GM19452 (cell line): ENCODE results near the gene TMEM97.
A peak's percentile ranks its signal among the peaks of the same experiment; 100 is the strongest.
"Not testable (repeated sequence)": the region's sequence is repeated elsewhere in the genome, so short reads cannot be mapped to it uniquely, and the experiment has no call there.

Experiments
- ATAC-seq: cut with Tn5 transposase; IDR thresholded peaks from one replicate; pipeline ENCODE4 v1.9.1; 2021; ENCODE audit not compliant: unreplicated experiment

The TMEM97 gene

GRCh38 chr17:28335959-28336871, 17.2 kb downstream of the TMEM97 start:
- no peak for ATAC-seq

DNA sequence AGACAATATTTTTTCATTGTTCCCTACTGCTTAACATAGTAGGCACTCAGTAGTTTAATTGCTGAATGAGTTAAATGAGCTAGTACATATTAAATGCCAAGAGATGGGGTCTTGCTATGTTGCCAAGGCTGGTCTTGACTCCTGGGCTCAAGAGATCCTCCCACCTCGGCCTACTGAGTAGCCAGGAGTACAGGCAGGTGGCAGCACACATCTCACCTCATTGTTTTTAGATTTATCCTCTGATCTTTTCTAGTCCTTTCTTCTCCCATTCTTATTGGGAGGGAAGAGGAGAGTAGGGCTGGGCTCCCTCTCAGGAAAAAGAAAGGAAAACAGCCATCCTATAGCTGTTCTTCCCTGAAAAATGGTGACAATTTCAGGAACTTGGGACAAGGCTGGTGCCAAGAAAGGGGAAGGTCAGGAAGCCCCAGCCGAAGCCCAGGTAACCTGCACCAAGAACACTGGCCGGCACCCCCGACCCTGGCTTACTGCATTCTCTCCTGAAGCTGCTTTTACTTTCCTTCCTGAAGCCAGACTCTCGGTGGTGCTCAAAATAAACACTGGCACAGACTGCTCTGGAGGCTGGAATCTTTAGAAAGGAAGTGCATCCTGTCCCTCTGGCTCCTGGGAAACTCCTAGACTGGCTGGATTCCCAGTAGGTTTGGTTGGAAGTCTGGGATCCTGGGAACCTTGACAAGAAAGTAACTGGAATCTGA, 19.2 kb downstream of the TMEM97 start:
- no peak for ATAC-seq

- ATAC-seq, result not testable (repeated sequence)
Measured at GRCh38 chr17:28338769-28339212, 19.8 kb downstream of the TMEM97 start.

- no peak for ATAC-seq
Measured at GRCh38 chr17:28339431-28339830, 20.4 kb downstream of the TMEM97 start.

DNA sequence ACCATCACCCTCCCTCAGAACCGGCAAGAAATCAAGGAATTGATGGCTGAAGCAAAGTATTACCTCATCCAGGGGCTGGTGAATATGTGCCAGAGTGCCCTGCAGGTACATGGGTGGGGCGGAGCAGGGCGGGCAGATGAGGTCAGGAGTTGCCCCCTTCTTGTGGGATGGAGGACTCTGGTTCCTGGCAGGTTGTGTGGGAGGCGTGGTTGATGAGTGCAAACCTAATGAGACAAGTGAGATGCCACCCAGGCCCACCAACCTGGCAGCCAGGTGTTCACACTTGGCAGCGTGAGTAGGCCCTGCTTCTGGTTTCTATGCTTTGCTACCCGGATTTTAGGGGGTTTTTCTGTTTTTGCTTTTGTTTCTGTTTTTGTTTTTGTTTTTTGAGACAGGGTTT, 21.4 kb downstream of the TMEM97 start:
- ATAC-seq, result no peak

DNA sequence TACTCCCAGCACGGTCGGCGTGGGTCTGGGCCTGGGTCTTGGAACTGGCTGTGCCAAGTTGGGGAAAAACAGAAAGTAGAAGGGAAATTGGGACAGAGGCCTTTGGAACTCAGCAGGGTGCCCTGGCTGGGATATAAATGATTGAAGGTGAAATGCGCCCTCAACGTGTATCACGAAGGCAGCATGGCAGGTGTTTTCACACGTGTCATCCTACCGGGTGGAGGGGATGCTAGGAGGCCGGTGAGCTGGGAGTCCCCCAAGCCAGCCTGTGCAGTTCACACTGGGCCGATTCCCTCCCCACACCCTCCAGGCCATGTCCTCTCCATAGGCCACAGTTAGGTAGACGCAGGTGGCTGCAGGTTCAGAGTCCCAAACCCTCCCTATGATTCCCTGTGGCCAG, 22.5 kb downstream of the TMEM97 start:
- ATAC-seq, result no peak

- ATAC-seq, result no peak
Measured at GRCh38 chr17:28342313-28342712, 23.3 kb downstream of the TMEM97 start.

- ATAC-seq, result no peak
Measured at GRCh38 chr17:28343491-28343932, 24.5 kb downstream of the TMEM97 start.

DNA sequence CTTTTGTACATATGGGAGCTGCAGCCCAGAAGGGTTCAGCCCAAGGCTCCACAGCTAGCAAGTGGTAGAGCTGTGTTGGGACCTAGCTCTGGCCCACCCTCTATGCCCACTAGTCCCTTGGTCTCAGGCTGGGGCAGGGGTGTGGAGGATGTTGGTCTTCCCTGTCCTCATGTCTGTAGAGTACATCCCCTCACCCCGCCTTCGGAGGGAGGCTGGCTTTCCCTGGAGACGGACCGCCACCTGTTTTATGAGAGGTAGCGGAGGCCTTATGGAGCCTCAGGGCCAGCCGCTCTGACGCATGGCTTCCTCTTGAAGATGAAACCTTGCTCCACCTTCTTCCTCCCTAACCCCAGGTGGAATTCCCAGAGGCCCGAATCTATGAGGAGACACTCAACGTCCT, 25.0 kb downstream of the TMEM97 start:
- no peak for ATAC-seq

DNA sequence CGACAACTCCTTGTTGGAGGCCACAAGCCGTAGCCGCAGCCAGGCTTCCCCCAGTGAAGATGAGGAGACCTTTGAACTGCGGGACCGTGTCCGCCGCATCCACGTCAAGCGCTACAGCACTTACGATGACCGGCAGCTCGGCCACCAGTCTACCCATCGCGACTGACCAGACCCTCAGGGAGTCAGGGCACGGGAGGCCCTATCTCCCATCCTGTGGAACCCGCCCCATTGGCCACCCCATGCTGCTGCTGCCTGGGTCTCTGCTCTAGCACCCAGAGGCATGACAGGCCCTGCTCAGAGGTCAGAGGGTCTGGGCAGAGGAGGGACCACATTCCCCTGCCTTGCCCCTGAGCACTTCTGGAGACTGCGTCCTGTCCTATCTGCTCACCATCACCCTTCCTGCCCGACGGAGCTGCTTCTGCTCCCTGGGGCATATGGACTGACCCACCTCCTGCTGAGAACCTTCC, 25.5 kb downstream of the TMEM97 start:
- no peak for ATAC-seq

DNA sequence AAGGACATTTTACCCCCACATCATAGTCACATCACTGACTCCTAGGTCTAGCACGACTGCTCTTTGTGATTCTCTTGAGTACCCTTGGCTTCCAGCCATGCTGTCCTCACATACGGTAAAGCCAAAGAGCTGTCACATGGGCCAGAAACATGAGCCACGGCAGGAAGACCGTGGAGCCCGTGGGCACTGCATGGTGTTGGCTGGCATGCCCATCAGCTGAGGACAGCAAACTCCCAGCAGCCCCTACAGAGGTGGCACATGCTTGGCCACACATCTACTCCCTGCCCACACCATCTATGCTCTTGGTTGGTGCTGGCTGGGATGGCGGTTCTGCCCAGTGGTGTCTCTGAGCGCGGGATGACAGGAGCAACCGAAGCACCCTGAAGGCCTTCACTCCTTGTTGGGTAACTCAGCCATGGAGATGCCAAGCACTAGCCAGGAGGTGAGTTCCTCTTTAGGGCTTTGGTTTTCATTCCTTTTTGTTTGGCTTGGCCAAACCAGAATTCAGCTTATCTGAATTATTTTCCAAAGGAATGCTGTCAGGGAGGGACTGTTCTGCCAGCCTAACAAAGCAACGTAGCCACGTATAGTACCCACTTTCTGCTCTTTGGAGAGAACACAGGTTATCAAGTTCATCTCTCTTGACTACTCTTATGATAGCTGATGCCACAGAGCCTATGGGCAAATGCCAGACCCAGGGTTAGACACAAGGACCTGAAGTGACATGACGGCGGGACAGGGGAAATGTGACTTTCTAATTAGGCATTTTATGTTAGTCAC, 26.6 kb downstream of the TMEM97 start:
- ATAC-seq, result no peak

- no peak for ATAC-seq
Measured at GRCh38 chr17:28346199-28346580, 27.2 kb downstream of the TMEM97 start.

DNA sequence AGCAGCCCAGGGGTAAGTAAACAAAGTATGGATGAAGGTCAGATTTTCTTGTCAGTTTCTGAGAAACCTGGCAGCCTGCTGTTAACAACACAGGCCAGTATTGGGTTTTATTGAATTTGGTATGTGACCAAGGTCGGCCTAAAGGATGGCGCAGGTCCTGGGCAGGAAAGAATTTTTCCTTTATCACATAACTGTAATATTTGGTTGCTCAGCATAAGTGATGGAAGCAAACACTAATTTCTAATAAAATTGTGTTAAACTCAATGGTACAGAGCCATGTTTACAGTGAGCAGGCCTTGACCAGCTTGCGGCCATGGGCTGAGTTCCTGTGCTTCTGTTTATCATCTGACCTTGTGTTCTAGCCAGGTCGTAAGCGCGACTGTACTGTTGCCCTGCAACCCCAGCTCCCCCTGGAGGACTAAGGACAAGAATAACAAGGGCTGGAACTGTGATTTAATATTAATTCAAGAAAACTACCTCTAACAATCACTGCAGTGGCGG, 27.8 kb downstream of the TMEM97 start:
- no peak for ATAC-seq

DNA sequence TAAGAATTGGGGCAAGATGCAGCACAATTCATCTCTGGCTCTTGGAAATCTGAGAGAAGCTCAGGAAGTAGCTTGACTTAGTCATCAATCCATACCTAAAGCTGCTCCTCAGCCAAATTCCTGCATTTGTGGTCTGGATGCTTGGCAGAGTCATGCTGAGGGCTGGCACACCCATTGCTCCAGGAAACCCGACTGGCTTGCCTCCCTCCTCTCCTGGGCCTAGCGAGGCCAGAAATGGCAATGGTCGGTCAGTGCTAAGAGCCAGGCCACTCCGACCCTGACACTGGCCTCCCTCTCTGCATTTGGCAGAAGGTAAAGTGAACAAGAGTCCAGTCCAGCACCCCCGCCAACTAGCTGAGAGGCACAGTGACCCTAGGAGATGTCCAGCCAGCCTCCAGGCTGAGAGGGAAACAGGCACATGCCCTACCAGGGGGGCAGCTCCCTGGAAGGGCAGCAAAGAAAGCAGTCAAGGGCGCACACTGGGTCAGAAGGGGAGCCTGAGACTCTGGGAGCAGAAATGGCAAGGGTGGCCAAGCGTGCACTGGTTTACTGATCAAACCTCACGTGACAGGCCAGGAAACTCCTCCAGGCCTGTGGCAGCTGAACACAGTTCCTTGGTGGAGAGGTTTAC, 28.4 kb downstream of the TMEM97 start:
- ATAC-seq, result no peak

- no peak for ATAC-seq
Measured at GRCh38 chr17:28348979-28349378, 30.0 kb downstream of the TMEM97 start.

- ATAC-seq, result no peak
Measured at GRCh38 chr17:28350271-28350670, 31.3 kb downstream of the TMEM97 start.

DNA sequence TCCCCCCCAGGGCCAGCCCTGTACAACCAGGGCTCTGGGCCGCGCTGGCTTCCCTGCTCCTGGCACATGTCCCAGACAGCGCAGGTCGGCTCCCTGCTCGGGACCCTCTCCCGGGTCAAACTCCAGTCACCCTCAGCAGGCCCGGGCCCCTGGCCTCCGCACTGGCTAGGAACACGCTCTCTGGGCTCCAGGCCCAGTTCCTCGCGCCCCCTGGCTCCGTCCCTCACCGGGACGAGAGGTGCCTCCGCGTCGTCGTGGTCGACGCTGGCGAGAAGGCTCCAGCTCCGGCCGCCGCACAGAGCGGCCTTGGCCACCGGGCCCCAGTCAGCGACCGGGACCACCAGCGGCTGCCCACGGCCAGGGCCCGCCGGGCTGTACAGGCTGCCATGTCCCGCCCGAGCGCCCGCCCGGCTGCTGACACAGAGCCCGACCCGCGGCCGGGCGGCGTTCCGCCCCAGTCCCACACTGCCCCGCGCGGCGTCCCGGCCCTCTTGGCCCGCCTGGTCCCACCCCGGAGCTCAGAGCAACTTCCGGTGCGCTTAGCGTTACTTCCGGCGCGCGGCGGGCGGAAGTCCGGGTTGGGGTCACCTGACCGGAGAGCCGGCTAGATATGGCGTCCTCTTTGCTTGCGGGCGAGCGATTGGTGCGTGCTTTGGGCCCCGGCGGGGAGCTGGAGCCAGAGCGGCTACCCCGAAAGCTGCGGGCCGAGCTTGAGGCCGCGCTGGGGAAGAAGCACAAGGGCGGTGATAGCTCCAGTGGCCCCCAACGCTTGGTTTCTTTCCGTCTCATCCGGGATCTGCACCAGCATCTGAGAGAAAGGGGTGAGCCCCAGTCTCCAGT, 38.3 kb downstream of the TMEM97 start, which contains the start of gene POLDIP2:
Gene POLDIP2 (minus strand): TSS at position 467 of the 840 bp plus-strand sequence. CDS start 79 bp downstream, at position 388.
- peak; percentile 97 for ATAC-seq

- no peak for ATAC-seq
Measured at GRCh38 chr17:28357901-28358197, 38.8 kb downstream of the TMEM97 start.

DNA sequence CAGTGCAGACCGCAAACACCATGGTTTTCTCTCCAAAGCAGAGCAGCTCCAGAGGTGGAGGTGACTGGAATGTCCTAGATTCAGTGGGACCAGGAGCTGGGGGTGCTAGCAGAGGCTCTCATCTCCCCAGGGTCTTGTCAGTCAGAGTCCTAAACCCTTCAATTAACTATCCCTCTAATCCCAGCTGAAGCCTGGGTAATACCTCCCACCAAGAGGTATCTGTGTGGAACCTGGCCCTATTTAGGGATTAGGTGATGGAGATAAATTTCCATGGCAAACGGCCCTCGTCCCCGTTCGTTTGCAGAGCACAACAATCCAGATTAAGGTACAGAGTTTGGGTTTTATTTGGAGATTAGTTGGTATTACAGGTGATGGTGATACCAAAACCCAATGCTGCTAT, 44.2 kb downstream of the TMEM97 start:
- no peak for ATAC-seq
